Calu3 (cell line): ENCODE data around the gene OCA2. TPM values are rescaled to one million over a fixed set of nuclear protein-coding genes. Genes with fewer than 3 reads are reported as not detected.

Experiments
- BruUV-seq: library from RNA; stranded (reverse); fragments of 400-500 nt; replicated peaks from 2 replicates; lab custom pipeline; 2021; lab: Mats Ljungman, UMichigan
- CTCF ChIA-PET: fragments of 300-600 bp; sonication (Branson Sonifier 250); formaldehyde crosslinking; loops from one replicate; lab custom pipeline; 2022; ENCODE audit warnings: antibody characterized with exemption; lab: Charles Lee
- DNase-seq: peaks from one replicate; pipeline ENCODE4 v3.0.0; 2022
- H3K27ac Mint-ChIP-seq: one replicate; pipeline ENCODE4 v1.8.0; 2022; ENCODE audit warnings: mixed read lengths; ENCODE audit not compliant: unreplicated experiment
- H3K27me3 Mint-ChIP-seq: one replicate; pipeline ENCODE4 v1.8.0; 2022; ENCODE audit warnings: mixed read lengths; ENCODE audit not compliant: unreplicated experiment
- H3K36me3 Mint-ChIP-seq: one replicate; pipeline ENCODE4 v1.8.0; 2022; ENCODE audit warnings: mild to moderate bottlenecking, moderate library complexity, mixed read lengths; ENCODE audit not compliant: insufficient read depth, unreplicated experiment
- H3K4me1 Mint-ChIP-seq: one replicate; pipeline ENCODE4 v1.8.0; 2022; ENCODE audit warnings: mild to moderate bottlenecking, low read depth, mixed read lengths; ENCODE audit not compliant: unreplicated experiment
- H3K4me3 Mint-ChIP-seq: one replicate; pipeline ENCODE4 v1.8.0; 2022; ENCODE audit warnings: mild to moderate bottlenecking, low read depth, moderate library complexity, mixed read lengths; ENCODE audit not compliant: unreplicated experiment
- H3K9me3 Mint-ChIP-seq: one replicate; pipeline ENCODE4 v1.8.0; 2022; ENCODE audit warnings: low read depth, mixed read lengths; ENCODE audit not compliant: unreplicated experiment
- intact Hi-C: fragments of 100-400 bp; cut with micrococcal nuclease; formaldehyde crosslinking; loops from one replicate; pipeline ENCODE4 v1.10.0; 2022; ENCODE audit not compliant: unreplicated experiment
- total RNA-seq: library from RNA; stranded (reverse); gene quantifications from 2 replicates; pipeline ENCODE4 v1.2.3, GENCODE V29; 2022
- TF ChIP-seq, protein P1 (sequence below): fragments of 200-600 bp; IDR thresholded peaks from one replicate; pipeline ENCODE4 v1.8.0; 2022; ENCODE audit warnings: antibody characterized with exemption; ENCODE audit not compliant: unreplicated experiment

OCA2 gene
- total RNA-seq, 1 experiment from 2014 or later: not detected

DNA sequence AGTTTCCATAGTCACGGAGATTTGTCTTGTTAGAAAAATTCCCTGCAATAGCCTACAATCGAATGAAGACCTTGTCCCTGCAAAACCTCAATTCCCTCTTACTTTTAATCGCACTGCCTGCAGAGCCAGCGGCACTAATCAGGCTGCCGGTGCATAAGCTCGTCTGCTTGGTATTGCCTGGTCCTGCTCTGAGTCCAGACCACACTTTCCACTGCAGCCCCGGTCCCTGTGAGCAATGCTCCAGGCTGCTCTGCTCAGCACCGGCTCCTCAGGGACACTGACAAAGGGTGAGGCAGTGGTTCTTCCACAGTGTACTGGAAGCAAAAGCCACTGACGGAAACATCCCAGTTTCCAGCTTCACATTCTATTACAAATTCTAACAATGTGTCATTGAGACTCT is 164.3 kb downstream of the OCA2 start:
- CTCF ChIA-PET: no interaction called here
- Mint-ChIP-seq H3K27me3 (no peaks in the 10 kb centered on the region), H3K9me3 (no peaks in the 10 kb centered on the region), H3K27ac (no peak overlapping the region), H3K4me1 (no peaks in the 10 kb centered on the region), H3K36me3 (no peaks in the 10 kb centered on the region), H3K4me3 (no peak overlapping the region)
- BruUV-seq: no TSS peak
- TF ChIP-seq, protein P1, sequence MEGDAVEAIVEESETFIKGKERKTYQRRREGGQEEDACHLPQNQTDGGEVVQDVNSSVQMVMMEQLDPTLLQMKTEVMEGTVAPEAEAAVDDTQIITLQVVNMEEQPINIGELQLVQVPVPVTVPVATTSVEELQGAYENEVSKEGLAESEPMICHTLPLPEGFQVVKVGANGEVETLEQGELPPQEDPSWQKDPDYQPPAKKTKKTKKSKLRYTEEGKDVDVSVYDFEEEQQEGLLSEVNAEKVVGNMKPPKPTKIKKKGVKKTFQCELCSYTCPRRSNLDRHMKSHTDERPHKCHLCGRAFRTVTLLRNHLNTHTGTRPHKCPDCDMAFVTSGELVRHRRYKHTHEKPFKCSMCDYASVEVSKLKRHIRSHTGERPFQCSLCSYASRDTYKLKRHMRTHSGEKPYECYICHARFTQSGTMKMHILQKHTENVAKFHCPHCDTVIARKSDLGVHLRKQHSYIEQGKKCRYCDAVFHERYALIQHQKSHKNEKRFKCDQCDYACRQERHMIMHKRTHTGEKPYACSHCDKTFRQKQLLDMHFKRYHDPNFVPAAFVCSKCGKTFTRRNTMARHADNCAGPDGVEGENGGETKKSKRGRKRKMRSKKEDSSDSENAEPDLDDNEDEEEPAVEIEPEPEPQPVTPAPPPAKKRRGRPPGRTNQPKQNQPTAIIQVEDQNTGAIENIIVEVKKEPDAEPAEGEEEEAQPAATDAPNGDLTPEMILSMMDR: no peak
- intact Hi-C loops: no loop called here
- DNase-seq: no peak

DNA sequence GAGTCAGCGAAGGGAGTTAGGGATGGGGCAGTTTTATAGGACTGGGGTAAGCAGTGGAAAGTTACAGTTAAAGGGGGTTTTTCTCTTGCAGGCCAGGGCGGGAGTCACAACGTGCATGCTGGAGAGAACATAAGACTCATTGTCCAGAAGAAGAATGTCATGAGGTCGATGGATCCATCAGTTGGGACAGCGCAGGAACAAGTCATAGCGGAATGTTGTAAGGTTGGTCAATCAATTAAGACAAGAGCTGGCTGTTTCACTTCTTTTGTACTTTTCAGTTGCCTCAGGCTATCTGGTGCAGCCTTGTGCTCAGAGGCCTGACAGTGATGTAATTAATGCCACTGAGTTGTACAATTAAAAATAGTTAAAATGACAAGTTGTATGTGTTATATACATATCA is 165.6 kb downstream of the OCA2 start:
- no peak overlapping the region for H3K27ac Mint-ChIP-seq
- TF ChIP-seq, protein P1: no peak
- no peaks in the 10 kb centered on the region for H3K4me1 Mint-ChIP-seq
- no peaks in the 10 kb centered on the region for H3K27me3 Mint-ChIP-seq
- intact Hi-C loops: no loop called here
- peaks cover 2% of the 10 kb centered on the region for H3K9me3 Mint-ChIP-seq
- no peak for DNase-seq
- no TSS peak for BruUV-seq
- CTCF ChIA-PET: no interaction called here
- no peak overlapping the region for H3K4me3 Mint-ChIP-seq
- no peaks in the 10 kb centered on the region for H3K36me3 Mint-ChIP-seq

DNA sequence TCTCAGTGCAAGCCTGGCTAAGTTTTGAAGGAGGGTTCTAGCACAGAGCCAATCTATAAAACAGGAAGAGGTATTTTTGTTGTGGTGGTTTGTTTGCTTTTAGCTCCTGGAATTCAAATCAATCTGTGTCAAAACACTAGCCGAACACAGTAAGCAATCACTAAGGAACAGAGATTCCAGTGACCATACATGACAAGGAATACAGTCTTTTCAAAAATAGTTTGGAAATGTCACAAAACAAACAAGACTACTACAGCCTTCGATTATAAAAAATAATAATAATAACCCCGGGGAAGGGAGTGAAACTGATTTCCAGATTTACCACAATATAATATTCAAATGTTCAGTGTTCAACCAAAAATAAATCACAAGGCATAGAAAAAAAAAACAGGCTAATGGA is 166.5 kb downstream of the OCA2 start:
- H3K27ac Mint-ChIP-seq: no peak overlapping the region
- intact Hi-C loops: no loop called here
- TF ChIP-seq, protein P1: no peak
- H3K4me1 Mint-ChIP-seq: no peaks in the 10 kb centered on the region
- no peaks in the 10 kb centered on the region for H3K36me3 Mint-ChIP-seq
- no peak overlapping the region for H3K4me3 Mint-ChIP-seq
- no peaks in the 10 kb centered on the region for H3K27me3 Mint-ChIP-seq
- BruUV-seq: no TSS peak
- DNase-seq: no peak
- CTCF ChIA-PET: no interaction called here
- peaks cover 3% of the 10 kb centered on the region for H3K9me3 Mint-ChIP-seq

DNA sequence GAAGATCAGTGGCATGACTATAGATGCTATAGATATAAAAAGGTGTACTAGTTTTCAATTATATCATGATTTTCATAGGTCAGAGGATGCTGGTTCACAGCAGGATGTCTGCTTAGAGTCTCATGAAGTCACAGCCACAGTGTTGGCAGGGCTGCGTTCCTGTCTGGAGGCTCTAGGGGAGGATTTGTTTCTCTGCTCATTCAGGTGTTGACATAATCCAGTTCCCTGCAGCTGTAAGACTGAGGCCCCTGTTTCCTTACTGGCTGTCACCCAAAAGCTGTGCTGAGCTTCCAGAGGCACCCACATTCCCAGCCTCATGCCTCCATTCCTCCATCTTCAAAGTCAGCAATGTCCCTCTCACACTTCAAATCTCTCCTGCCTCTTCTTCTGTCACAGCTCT is 170.7 kb downstream of the OCA2 start:
- Mint-ChIP-seq H3K4me1 (no peaks in the 10 kb centered on the region), H3K27me3 (no peaks in the 10 kb centered on the region), H3K9me3 (peaks cover 3% of the 10 kb centered on the region), H3K36me3 (no peaks in the 10 kb centered on the region), H3K27ac (no peak overlapping the region), H3K4me3 (no peak overlapping the region)
- no TSS peak for BruUV-seq
- TF ChIP-seq, protein P1: no peak
- CTCF ChIA-PET: no interaction called here
- no peak for DNase-seq
- intact Hi-C loops: no loop called here
